HG02970 (cell line): ENCODE data around the gene MRGPRD.

Experiments used
- ATAC-seq: cut with Tn5 transposase; IDR thresholded peaks from one replicate; pipeline ENCODE4 v1.9.1; 2021; ENCODE audit warnings: mild to moderate bottlenecking, moderate library complexity, moderate number of reproducible peaks; ENCODE audit not compliant: unreplicated experiment, low FRiP score

MRGPRD gene, protein sequence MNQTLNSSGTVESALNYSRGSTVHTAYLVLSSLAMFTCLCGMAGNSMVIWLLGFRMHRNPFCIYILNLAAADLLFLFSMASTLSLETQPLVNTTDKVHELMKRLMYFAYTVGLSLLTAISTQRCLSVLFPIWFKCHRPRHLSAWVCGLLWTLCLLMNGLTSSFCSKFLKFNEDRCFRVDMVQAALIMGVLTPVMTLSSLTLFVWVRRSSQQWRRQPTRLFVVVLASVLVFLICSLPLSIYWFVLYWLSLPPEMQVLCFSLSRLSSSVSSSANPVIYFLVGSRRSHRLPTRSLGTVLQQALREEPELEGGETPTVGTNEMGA

DNA sequence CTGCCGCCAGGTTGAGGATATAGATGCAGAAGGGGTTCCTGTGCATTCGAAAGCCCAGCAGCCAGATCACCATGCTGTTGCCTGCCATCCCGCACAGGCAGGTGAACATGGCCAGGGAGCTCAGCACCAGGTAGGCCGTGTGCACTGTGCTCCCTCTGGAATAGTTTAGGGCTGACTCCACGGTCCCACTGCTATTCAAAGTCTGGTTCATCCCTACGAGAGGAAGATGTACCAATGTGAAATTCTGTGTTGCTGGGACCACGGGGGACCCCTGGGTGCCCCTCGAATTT lies at the start of gene MRGPRD:
Gene MRGPRD (minus strand): TSS at position 211 of the 290 bp plus-strand sequence. CDS start 0 bp downstream, at position 211.
- ATAC-seq: no peak

DNA sequence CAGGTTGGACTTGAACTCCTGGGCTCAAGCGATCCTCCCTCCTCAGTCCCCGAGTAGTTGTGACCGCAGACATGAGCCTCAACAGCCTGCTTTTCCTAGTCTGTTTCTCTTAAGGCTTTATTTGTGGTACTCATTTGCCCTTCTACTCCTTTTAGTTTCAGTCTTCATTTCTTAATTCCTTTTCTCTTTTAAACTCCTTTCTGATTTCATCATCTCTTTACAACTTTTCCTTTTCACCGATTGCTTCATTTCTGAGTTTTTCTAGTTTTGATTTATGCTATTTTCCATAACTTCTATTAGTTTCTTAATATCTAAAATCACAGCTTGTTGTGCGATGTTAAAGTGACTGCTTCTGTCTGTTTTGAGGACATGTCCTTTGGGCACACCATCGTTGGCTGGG lies 49.5 kb upstream of the MRGPRD start:
- ATAC-seq: no peak

DNA sequence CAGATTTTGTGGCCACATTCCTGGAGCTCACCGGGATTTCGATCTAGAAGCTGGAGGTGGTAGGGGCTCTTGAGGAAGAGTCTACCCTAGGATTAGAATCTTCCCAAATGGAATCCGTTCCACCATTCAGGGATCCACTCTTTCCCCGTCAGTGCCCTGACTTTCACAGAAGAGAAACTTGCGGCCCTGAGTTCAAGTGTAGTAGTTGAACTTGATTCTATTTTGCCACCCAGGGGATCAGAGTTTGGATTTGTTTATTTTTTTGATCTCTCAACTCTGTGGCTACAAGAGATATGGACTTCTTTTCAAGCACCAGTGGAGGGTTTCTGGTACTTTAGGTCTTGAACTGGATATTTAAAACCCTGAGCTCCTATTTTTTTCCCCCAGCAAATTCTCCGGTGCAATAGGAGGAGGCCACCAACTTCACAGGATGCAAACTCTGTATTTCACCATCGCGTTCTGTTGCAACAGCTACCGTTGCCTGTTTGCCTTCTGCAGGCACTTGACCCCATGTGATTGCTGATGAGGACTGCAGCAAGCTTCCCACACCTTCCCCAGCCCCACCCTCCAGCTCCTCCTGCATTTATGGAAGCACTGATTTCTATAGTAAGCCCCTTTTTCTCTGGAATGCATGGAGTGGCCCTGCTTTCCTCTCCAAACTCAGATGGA lies 47.1 kb upstream of the MRGPRD start:
- no peak for ATAC-seq

DNA sequence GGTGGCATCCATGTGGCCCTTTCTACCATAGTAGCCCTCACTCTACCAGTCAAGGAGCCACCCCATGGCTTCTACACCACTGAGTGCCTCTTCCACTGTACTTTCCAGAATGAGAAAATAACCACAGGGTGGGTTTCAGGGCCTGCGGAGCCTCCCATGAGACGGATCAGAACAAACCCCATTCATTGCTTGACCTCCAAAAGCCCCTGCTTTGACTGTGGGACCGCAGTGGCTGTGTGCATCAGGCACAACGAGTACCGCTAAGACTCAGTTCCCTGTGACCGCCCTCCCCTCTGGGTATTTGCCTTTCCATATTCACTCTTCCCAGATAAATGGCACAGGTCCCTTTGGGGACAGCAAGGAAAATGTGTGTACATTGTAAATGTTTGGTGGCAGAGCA lies 43.7 kb upstream of the MRGPRD start:
- ATAC-seq: no peak

DNA sequence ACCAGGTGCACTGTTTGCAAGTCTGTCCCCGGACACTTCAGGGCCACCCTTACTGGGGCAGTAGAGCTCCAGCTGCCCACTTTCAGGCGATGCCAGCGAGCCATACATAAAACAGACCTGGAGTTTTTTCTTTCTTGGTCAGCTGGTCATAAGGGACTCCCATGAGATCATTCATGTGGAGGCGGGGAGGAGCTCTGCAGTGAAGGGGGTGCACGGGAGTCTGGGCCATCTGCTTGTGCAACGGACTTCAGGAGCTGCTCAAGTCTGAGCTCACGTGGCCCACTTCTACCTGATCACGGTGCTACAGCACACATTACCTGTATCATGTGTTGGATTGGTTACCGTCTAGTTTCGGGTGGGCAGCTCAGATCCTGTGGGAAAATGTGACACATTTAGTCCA lies 41.5 kb upstream of the MRGPRD start:
- no peak for ATAC-seq

DNA sequence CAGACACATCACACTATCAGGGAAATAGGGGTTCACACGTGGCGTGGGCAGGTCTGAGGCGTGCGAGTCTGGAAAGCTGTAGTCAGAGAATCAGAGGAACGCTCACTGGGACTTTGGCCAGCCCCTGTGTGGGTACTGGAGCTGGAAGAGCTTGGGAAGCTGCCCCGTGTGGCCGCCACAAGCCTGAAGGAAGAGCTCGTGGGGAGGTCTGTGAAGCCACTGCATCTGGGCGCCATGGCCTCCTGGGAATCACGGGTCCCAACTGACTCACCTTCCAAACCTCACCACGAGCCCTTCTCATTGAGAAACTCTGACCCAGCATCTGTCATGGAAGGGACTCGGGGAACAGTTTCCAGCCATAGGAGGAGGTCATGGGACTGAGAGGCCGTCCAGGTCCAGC lies 38.1 kb upstream of the MRGPRD start:
- no peak for ATAC-seq

DNA sequence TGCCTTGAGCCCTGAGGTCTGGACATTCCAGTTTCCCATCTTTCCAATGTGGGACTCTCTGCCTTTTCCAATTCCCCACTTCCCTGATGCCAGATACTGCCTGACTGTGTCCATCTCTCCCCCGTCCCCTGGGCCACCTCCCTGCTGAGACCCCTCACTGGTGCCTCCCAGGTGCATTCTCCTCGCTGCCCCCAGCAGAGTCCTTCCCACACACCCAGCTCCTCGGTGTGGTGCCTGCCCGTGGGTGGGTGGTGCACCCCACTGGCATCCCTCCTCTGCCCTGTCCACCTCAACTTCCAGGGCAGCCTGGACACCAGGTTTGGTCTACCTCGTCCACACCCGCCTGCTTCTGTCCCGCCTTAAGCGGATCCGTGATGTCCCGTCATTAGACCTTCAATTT lies 37.2 kb upstream of the MRGPRD start:
- no peak for ATAC-seq

DNA sequence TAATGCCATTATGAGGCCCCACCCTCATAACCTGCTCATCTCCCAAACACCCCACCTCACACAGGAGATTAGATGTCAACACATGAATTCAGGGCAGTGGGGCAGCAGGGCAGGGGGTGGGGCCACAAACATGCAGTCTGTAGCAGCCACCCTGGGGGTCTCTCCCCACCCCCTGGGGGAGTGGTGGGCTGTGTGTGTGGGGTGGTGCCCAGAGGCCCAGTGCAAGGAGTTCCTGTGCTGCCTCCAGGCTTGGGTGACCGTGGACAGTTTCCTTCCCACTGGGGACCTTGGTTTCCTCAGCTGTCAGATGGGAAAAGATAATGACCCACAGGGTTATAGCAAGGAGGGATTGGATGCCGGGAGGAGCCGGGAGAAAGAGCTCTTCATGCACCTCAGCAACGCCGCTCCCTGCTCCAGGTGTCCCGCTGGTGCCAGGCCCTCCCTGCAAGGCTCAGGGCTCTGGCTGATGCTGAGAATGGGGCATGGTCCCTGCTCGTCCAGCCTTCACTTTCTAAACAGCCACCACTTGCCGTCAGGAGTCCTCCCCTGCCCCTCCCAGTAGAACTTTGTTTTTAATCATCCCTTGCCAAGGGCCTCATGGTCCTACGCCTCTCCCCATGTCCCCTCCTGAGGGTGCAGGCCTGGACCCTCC lies 34.2 kb upstream of the MRGPRD start:
- no peak for ATAC-seq

DNA sequence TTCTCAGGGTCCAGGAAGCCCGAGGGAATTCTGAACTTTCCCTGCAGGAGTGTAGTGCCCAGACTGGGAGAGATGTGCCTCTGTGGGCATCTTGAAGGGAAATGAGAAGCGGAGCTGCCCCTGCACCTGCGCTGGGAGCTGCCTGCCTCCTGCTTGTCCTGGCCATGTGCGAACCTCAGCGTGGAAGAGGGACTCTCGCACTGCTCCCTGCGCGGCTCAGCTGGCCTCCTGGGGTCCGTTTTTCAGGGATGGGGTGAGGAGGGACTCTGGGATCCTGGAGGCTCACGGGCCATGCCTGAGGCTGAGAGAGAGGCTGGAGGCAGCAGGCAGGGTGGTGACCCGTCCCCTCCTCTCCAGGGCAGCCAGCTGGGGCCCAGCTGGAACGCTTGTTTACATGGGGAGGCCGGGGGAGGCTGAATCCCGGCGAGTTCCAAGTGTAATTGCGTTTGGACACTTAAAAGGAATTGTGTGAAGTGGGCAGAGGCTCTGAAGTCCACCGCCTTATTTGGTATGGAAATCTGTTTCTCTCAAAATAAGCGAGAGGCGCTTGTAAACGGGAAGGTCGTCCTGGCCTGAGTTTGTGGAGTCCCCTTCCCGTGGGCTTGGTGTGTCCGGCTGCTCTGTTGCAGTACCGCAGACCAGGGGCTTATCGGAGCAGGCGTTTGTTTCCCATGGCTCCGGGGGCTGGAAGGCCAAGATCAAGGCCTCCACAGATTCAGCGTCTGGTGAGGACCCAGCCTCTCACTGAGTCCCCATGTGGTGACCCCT lies 33.5 kb upstream of the MRGPRD start:
- ATAC-seq: no peak

DNA sequence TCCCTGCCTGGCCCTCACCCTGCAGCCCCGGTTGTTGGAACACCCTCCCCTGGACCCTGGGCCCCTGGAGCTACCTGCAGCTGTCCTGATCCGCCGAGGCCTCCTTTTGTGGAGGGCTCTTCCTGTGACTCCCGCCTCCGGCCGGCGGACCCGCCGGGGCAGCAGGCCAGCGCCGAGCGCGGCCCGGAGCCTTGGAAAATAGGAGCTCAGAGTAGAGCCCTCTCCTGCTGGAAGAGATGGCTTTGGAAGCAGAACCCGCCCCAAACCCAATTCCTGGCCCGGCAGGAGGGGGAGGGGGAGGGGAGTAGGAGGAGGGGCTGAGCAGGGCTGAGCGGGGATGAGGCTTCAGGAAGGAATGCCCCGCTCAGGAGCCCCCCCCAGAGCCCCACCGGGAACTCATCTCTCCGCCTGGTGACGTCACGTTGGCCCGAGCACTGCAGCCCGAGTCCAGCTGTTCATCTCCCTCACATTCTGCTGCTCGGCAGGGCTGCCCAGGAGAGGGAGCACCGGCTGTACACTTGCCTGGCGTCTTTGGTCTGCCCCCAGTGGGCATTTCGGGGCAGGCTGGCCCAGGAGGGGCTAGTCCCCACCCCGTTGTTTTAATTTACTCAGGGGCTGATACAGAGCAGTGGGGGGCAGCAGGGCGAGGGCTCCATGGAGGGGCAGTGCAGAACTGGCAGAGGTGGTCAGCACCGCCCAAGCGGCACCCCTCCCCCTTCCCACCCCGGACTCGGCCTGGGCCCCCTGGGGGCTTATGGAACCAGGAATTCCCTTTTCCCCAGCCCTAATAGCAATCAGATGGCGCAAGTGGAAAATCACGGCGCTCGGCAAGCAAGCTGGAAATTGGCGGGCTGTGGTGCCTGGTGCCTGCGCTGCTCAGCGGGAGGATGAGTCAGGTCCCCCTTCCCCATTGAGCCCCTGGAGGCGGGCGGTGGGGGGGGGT lies 32.5 kb upstream of the MRGPRD start, which contains the start of gene MRGPRF:
Gene MRGPRF (minus strand): TSS at position 238 of the 943 bp plus-strand sequence. CDS start 3,345 bp downstream, outside the sequence.
- no peak for ATAC-seq

DNA sequence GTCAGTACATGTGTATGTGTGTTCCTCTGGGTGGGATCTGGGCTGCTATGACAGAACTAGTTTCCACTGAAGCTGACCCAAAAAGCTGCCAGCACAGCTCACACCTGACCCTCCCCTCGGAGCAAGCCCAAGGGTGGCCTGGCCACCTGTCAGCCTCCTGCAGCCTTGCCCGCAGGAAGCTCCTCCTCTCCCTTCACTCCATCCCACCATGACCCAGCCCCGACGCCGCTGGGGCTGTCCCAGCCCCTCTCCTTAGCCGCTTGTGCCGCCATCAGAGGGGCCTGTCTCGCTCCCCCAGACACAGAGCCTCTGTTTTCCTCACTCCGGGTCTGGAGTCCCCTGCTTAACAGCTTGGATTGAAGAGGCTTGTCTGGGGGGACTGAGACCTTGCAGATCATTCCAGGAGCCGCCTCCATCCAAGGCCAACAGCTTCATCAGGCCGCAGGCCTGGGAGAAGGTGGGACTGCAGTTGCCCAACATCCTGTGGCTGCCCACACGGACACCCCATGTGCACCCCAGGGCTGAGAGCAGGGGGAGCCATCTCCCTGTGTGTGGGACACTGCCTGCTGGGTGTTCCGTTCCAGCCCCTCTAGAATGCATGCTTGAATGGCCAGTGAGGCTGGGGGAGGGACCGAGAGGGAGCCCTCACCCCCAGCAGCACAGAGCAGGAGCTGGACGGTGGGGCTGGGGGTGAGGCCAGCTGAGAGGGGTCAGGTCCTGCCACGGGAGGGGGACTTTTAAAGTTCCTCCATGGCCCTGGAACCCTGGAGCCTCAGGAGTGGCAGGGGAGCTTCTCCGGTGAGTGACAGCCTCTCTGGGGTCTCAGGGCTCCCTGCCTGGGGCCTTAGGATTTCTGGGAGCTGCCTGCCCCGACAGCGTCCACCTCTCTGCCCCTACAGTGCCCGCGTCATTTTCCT lies 31.6 kb upstream of the MRGPRD start:
- ATAC-seq: no peak

DNA sequence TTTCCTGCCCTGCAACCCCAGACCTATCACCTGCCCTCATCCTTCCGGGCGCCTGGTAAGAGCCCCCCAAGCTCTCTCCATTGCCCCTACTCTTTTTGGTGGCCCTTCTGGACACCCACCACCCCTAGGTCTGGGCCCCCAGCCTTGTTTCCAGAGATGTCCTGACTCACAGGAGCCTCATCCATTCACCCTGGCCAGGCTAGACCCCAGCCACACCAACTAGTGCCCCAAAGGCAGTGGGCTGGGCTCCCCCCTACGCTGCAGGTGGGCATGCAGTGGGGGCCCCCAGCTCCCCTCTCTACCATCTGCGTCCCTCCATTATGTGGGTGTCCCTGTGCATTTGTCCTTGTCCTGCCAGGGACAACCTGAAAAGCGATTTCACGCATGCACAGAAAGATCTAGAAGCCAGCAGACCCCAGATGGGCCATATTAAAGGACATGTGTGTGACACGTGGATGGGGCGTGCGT lies 30.9 kb upstream of the MRGPRD start:
- no peak for ATAC-seq

DNA sequence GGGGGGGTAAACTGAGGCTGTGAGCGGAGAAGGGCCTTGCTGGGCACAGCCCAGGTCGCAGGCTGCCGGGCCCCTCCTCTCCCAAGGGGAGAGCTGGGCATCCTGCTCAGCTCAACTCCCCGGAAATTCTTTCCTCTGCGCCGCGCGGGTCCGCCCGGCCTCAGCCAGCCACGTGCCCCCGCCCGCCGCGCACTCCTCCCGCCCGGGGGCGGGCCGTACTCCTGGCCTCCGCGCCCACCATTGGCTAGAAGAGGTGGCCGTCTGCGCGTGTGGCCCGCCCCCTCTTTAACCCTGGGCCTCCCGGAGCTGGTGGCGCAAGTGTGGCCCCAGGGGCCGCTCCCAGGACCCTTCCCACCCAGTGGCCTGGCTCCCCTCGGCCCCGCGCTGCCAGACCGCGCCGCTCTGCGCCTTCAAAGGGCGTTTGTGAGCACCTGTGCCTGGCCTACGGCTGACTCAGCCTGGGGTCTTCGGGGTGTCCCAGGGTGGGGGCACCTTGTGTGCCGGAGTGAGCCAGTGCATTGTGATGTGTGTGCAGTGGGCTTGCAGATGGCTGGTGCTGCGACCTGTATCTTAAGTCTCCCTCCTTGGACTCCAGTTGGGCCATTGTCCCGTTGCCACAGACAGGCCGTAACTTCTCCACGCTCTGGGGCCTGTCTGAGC lies 30.3 kb upstream of the MRGPRD start:
- ATAC-seq: no peak

DNA sequence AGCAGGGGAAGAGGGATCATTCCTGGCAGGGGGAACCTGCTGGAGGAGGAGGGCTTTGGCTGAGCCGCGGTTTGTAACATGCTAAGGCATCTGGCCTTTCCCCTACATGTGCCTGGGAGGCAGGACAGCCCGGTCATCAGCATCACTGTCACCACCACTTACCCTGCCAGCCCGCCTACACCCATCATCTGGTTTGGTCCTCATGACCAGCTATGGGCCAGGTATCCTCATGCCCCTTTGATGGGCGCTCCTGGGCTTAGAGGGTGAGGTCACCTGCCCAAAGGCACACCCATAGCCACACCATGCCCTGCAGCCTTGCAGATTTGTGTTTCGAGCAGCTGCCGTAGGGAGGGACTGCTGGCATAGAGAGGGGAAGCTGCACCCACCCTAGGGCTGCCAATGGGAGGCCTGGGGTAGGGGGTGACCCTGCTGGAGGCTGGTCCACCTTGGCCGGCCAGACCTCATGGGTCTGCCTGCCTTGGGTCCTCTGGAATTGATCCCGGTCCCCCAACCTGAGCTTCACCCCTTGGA lies 29.6 kb upstream of the MRGPRD start:
- no peak for ATAC-seq

DNA sequence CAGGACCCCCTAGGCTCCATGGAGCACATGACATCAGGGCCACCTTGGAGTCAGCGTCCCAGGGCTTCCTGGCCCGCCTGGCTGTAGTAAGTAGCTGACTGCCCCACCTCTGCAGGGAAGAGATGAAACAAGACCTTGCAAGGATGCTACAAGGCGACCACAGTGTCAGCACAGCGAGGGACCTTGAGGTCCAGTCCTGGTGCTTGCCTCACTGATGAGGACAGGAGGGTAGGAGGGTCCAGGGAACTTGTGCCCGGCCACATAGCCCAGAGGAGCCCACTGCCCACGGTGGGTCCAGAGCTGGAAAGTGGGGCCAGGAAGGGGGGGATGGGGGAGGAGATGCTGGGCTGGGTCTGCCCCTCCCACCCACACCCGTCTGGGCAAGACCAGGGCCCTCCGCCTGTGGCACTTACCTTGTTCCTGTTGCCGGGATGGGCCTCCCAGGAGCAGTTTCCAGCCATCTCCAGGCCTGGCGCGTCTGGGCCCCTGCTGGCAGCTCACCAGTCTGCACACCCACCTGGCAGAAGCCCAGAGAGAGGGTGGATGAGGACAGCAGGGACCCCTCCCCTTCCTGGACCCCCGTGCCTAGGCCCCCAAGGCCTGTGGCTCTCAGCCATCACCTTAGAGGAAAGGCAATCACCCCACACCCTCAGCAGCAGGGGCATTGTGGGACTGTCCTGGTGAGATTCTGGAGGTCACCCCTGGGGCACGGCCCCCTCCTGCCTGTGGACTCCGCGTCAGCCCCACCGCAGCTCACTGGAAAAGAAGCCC lies 28.8 kb upstream of the MRGPRD start:
- no peak for ATAC-seq

DNA sequence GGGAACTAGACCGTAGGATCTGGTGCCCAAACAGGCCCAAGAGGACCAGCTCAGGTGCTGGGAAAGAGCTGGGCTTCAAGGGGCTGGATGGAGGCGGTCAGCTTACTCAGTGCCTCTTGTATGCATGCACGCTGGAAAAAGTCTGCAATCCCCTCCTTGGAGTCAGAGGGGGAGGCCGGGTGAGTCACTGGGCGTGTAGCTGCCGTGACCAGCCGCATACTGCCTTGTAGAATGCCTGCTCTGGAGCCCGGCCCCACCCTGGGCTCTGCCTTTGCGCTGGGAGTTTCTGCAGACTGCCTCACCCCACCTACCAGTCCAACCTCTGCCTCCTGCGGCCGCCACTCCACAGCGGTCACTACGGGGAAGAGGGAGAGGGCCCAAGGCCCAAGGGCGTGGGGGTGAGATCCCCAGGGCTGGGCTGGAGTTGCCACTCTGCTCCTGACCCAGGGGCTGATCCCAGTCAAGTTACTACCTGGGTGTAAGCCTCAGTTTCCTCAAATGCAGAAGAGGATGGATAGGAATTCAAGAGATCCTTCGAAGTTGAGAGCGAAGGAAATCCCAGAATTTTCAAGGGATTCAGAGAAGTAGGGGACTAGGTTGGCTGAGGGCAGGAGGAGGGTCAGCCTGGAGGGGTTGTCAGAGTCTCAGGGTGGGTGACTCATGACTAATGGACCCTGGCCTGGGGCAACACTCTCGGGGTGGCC lies 28.1 kb upstream of the MRGPRD start:
- ATAC-seq: no peak

DNA sequence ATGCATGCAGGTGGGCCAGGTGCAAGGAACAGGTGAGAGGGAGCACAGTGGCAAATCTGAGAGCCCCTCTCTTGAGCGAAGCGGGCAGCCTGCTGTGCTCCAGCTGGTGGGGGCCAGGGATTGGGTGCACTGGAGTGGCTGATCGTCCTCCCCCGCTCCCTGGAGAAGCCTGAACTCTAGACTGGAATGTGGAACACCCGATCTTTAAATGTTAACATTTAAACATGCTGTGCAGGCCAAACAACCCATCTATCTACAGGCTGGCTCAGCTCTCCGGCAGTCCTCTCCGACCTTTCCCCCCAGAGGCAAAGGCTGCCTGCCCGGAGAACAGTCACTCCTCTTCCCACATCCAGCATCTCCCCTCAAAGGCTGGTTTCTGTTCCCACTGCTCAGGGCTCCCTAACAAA lies 27.2 kb upstream of the MRGPRD start:
- no peak for ATAC-seq
